ENCODE results near the gene RB1. TPM values are rescaled to one million over a fixed set of nuclear protein-coding genes. Genes with fewer than 3 reads are reported as not detected.

The RB1 gene
- polyA plus RNA-seq, 2 of the 4 experiments (the other 2 are of a cell fraction), result 17.7 to 22.2 TPM

- Histone ChIP-seq H3K4me3 (no peak overlapping the region), H3K4me1 (no peaks in the 10 kb centered on the region), H3K4me2 (no peak overlapping the region), H3K9me3 (no peaks in the 10 kb centered on the region), H3K27ac (no peak overlapping the region)
- ChIA-PET POLR2A (no interaction called here), CTCF (no interaction called here)
- FAIRE-seq, result no peak
- no peak for DNase-seq (ENCODE audit: low read depth in 1 of 2, low spot score in 1 of 2)
- no peak for ATAC-seq
- WGBS (ENCODE audit: missing lambda C conversion rate), result 91% methylated on average over 3 of the region's 3 CpGs
- TF ChIP-seq CBX2 (IDR thresholded peaks at IDR 0.05; ENCODE audit: borderline replicate concordance, low read depth) (no peak), MAFK (IDR thresholded peaks at IDR 0.05; ENCODE audit: partially characterized antibody) (peak; percentile 82)
Measured at GRCh38 chr13:48434200-48434599, 130.6 kb downstream of the RB1 start.

- no peaks in the 10 kb centered on the region for H3K9me3 ChIP-seq
- FAIRE-seq, result no peak
- H3K4me2 ChIP-seq, result no peak overlapping the region
- H3K27ac ChIP-seq, result no peak overlapping the region
- TF ChIP-seq PHF8 (IDR thresholded peaks at IDR 0.05; ENCODE audit: borderline replicate concordance, low read depth), result no peak
- no peak for TF ChIP-seq NPAS2 (CRISPR knock-in tag; IDR thresholded peaks at IDR 0.05; ENCODE audit: borderline replicate concordance)
- no peak for TF ChIP-seq FOSL2 (IDR thresholded peaks at IDR 0.05)
- no peak for TF ChIP-seq FOSL2 (CRISPR knock-in tag; IDR thresholded peaks at IDR 0.05)
- TF ChIP-seq, protein P1, sequence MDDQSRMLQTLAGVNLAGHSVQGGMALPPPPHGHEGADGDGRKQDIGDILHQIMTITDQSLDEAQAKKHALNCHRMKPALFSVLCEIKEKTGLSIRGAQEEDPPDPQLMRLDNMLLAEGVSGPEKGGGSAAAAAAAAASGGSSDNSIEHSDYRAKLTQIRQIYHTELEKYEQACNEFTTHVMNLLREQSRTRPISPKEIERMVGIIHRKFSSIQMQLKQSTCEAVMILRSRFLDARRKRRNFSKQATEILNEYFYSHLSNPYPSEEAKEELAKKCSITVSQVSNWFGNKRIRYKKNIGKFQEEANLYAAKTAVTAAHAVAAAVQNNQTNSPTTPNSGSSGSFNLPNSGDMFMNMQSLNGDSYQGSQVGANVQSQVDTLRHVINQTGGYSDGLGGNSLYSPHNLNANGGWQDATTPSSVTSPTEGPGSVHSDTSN (IDR thresholded peaks at IDR 0.05), result no peak
- no peak for TF ChIP-seq EP300 (IDR thresholded peaks at IDR 0.05)
- TF ChIP-seq ELK1 (IDR thresholded peaks at IDR 0.05; ENCODE audit: low read depth, low read length), result no peak
- no peaks in the 10 kb centered on the region for H3K4me1 ChIP-seq
- no peak for ATAC-seq
- H3K4me3 ChIP-seq, result no peak overlapping the region
- POLR2A ChIA-PET, result no interaction called here
- DNase-seq (ENCODE audit: low read depth in 1 of 2, low spot score in 1 of 2), result no peak
- CTCF ChIA-PET, result no interaction called here
- WGBS (ENCODE audit: missing lambda C conversion rate), result 92% methylated on average over 2 of the region's 2 CpGs
Measured at GRCh38 chr13:48436661-48437288, 133.2 kb downstream of the RB1 start.

GRCh38 chr13:48437371-48437770 is 133.8 kb downstream of the RB1 start:
- ChIA-PET CTCF (no interaction called here), POLR2A (no interaction called here)
- 87% methylated on average over 3 of the region's 3 CpGs for WGBS (ENCODE audit: missing lambda C conversion rate)

More at GRCh38 chr13:48437371-48437770, 133.8 kb downstream of the RB1 start:
- H3K4me2 ChIP-seq, result no peak overlapping the region
- DNase-seq (ENCODE audit: low read depth in 1 of 2, low spot score in 1 of 2), result no peak
- no peaks in the 10 kb centered on the region for H3K4me1 ChIP-seq
- FAIRE-seq, result no peak
- H3K9me3 ChIP-seq, result no peaks in the 10 kb centered on the region
- no peak for TF ChIP-seq FOSL2 (IDR thresholded peaks at IDR 0.05)
- TF ChIP-seq FOSL2 (CRISPR knock-in tag; IDR thresholded peaks at IDR 0.05), result no peak
- no peak for TF ChIP-seq HOXB5 (CRISPR knock-in tag; IDR thresholded peaks at IDR 0.05)
- no peak for TF ChIP-seq CEBPB (IDR thresholded peaks at IDR 0.05)
- TF ChIP-seq MYC (IDR thresholded peaks at IDR 0.05; ENCODE audit: borderline replicate concordance, low read length), result no peak
- no peak for TF ChIP-seq NFE2L2 (conservative IDR thresholded peaks at IDR 0.05; ENCODE audit: low read length)
- TF ChIP-seq CHD2 (IDR thresholded peaks at IDR 0.05; ENCODE audit: low read length, partially characterized antibody), result no peak
- no peak for TF ChIP-seq ELK1 (IDR thresholded peaks at IDR 0.05; ENCODE audit: low read depth, low read length)
- no peak for TF ChIP-seq BCL3 (IDR thresholded peaks at IDR 0.05)
- TF ChIP-seq, protein P2, sequence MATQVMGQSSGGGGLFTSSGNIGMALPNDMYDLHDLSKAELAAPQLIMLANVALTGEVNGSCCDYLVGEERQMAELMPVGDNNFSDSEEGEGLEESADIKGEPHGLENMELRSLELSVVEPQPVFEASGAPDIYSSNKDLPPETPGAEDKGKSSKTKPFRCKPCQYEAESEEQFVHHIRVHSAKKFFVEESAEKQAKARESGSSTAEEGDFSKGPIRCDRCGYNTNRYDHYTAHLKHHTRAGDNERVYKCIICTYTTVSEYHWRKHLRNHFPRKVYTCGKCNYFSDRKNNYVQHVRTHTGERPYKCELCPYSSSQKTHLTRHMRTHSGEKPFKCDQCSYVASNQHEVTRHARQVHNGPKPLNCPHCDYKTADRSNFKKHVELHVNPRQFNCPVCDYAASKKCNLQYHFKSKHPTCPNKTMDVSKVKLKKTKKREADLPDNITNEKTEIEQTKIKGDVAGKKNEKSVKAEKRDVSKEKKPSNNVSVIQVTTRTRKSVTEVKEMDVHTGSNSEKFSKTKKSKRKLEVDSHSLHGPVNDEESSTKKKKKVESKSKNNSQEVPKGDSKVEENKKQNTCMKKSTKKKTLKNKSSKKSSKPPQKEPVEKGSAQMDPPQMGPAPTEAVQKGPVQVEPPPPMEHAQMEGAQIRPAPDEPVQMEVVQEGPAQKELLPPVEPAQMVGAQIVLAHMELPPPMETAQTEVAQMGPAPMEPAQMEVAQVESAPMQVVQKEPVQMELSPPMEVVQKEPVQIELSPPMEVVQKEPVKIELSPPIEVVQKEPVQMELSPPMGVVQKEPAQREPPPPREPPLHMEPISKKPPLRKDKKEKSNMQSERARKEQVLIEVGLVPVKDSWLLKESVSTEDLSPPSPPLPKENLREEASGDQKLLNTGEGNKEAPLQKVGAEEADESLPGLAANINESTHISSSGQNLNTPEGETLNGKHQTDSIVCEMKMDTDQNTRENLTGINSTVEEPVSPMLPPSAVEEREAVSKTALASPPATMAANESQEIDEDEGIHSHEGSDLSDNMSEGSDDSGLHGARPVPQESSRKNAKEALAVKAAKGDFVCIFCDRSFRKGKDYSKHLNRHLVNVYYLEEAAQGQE (IDR thresholded peaks at IDR 0.05), result no peak
- no peak for TF ChIP-seq TP53 (CRISPR knock-in tag; IDR thresholded peaks at IDR 0.05)
- no peak overlapping the region for H3K4me3 ChIP-seq
- no peak overlapping the region for H3K27ac ChIP-seq
- no peak for ATAC-seq

Measured in A549 (cell line).